Measurements from ENCODE around the gene USP32. TPM values are rescaled to one million over a fixed set of nuclear protein-coding genes. Genes with fewer than 3 reads are reported as not detected.

Gene USP32
- polyA plus RNA-seq, 3 donors: 10.1 to 26.6 (median 16.6) TPM

DNA sequence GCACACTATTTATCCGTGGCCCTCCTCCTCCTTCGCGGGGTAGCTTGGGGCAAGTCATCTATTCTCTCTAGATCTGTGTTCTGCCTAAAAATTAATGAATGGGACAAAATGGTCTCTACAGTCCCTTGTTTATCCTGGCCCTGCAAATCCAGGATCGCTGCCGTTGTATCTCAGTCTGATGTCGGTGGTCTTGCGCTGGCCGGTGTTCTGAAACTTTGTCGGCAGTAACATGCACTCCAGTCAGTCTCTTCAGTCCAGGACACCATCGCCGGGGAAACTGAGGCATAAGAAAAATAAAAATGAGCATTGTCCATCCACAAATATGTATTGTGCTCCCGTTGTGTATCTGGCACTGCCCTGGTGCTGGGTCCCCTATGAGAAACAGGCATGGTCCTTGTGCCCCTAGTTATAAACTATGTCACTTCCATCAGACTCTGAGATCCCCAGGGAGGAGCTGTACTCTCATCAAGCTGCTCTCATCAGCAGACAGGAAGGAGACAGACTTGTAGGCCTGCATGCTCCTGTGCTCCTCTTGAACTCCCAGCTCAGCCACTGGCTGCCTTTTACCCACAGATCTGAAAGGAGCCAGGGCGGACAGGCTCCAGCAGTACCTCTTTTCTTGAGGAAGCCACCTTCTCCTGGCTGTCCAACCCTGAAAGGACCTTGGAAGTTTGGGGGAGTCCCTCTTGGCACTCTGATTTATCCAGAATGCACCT is 255.8 kb downstream of the USP32 start:
- Histone ChIP-seq H3K9ac (ENCODE audit: insufficient read depth, low read length, poor library complexity, severe bottlenecking) (no peak overlapping the region), H3K27me3 (ENCODE audit: control insufficient read depth in 2 of 2, insufficient read depth in 2 of 2, low read length in 2 of 2) (peaks cover 36 to 54% of the 10 kb centered on the region in 2 donors), H3K79me2 (ENCODE audit: insufficient read depth, low read length) (no peaks in the 10 kb centered on the region), H3K4me1 (ENCODE audit: control insufficient read depth in 1 of 2, insufficient read depth in 2 of 2, low read length in 2 of 2) (peaks cover 23 to 31% of the 10 kb centered on the region in 2 donors), H3K9me3 (replicated peaks in 1 of 2; ENCODE audit: control insufficient read depth in 1 of 2, insufficient read depth in 1 of 2, low read length in 2 of 2) (peaks cover 0 to 6% of the 10 kb centered on the region in 2 donors), H2AFZ (ENCODE audit: insufficient read depth, low read depth, low read length, poor library complexity, severe bottlenecking) (peak overlapping the region; percentile 82), H3K4me3 (replicated peaks in 1 of 3; ENCODE audit: low read depth in 2 of 3, low read length in 3 of 3) (peak overlapping the region in 1 of 3 experiments; percentile 79), H4K20me1 (ENCODE audit: insufficient read depth, low read length) (no peaks in the 10 kb centered on the region), H3K4me2 (replicated peaks; ENCODE audit: extremely low read depth, low read length, poor library complexity, severe bottlenecking) (peak overlapping the region; percentile 88), H3K36me3 (replicated peaks in 1 of 2; ENCODE audit: control insufficient read depth in 1 of 2, insufficient read depth in 2 of 2, low read length in 2 of 2) (no peaks in the 10 kb centered on the region), H3K27ac (ENCODE audit: low read depth in 1 of 2, low read length in 2 of 2) (no peak overlapping the region)
- Mint-ChIP-seq H3K27me3 (ENCODE audit: low read depth in 3 of 3) (peaks cover 58 to 67% (median 63%) of the 10 kb centered on the region in 3 donors), H3K27ac (peak overlapping the region in 1 of 7 donors; percentile 78), H3K9me3 (peaks cover 2 to 20% (median 10%) of the 10 kb centered on the region in 7 donors), H3K4me1 (peaks cover 35% of the 10 kb centered on the region), H3K4me3 (peak overlapping the region; percentile 87 to 99), H3K36me3 (peaks cover 5 to 8% of the 10 kb centered on the region in 2 donors)
- TF ChIP-seq, protein P1, sequence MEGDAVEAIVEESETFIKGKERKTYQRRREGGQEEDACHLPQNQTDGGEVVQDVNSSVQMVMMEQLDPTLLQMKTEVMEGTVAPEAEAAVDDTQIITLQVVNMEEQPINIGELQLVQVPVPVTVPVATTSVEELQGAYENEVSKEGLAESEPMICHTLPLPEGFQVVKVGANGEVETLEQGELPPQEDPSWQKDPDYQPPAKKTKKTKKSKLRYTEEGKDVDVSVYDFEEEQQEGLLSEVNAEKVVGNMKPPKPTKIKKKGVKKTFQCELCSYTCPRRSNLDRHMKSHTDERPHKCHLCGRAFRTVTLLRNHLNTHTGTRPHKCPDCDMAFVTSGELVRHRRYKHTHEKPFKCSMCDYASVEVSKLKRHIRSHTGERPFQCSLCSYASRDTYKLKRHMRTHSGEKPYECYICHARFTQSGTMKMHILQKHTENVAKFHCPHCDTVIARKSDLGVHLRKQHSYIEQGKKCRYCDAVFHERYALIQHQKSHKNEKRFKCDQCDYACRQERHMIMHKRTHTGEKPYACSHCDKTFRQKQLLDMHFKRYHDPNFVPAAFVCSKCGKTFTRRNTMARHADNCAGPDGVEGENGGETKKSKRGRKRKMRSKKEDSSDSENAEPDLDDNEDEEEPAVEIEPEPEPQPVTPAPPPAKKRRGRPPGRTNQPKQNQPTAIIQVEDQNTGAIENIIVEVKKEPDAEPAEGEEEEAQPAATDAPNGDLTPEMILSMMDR (IDR thresholded peaks at IDR 0.05): no peak
- intact Hi-C loops (cut with micrococcal nuclease): no loop called here
- no peak for DNase-seq
- 86% methylated on average over 11 of the region's 13 CpGs for WGBS (ENCODE audit: insufficient coverage)

DNA sequence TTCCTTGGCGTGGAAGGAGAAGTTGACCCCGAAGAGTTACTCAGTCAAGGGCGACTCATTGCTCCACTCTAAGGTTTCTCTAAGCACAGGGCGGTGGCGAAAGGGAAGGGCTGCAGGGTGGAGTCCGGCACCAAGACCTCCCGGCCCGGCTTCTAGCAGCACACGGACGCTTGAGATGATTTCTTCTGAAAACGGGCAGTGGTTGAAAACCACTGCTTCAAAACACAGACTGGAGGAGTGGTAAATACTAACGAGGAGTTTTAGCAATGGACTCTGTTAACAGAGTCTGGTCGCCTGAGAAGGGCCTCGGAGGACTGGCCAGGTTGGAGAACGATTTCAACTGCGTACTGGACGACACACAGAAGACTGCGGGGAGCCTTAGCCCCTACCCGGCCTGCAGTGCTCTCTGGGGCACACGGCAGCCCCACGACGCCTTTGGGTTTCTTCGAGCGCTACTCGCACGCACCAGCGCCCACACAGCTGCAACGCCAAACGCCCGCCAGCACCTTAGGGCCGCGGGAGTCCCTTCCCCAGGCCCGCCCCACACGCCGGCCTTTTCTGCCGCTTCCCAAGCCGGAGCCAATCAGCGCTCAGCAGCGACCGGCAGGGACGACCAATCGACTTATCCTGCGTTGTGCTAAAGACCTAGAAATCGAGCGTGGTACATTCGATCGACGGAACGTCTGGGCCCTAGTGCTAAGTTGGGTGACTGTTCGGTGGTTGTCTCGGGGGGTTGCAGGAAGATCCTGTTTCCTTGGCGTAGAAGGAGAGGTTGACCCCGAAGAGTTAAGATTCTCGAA is 256.6 kb downstream of the USP32 start:
- H3K36me3 Mint-ChIP-seq: peaks cover 5 to 8% of the 10 kb centered on the region in 2 donors
- peak; percentile 58 to 68 (median 68) for DNase-seq
- H3K4me3 ChIP-seq (replicated peaks in 1 of 3; ENCODE audit: low read depth in 2 of 3, low read length in 3 of 3): peak overlapping the region; percentile 49 to 79 (median 56)
- H3K27me3 ChIP-seq (ENCODE audit: control insufficient read depth in 2 of 2, insufficient read depth in 2 of 2, low read length in 2 of 2): peaks cover 29 to 46% of the 10 kb centered on the region in 2 donors
- peaks cover 2 to 17% (median 9%) of the 10 kb centered on the region in 7 donors for H3K9me3 Mint-ChIP-seq
- H3K9me3 ChIP-seq (replicated peaks in 1 of 2; ENCODE audit: control insufficient read depth in 1 of 2, insufficient read depth in 1 of 2, low read length in 2 of 2): no peaks in the 10 kb centered on the region
- H3K79me2 ChIP-seq (ENCODE audit: insufficient read depth, low read length): no peaks in the 10 kb centered on the region
- H3K4me3 Mint-ChIP-seq: peak overlapping the region; percentile 87 to 99
- H3K4me2 ChIP-seq (replicated peaks; ENCODE audit: extremely low read depth, low read length, poor library complexity, severe bottlenecking): peak overlapping the region; percentile 88
- H2AFZ ChIP-seq (ENCODE audit: insufficient read depth, low read depth, low read length, poor library complexity, severe bottlenecking): peak overlapping the region; percentile 82
- peaks cover 51 to 60% (median 56%) of the 10 kb centered on the region in 3 donors for H3K27me3 Mint-ChIP-seq (ENCODE audit: low read depth in 3 of 3)
- peak overlapping the region in 6 of 7 donors; percentile 9 to 70 (median 63) for H3K27ac Mint-ChIP-seq
- no peaks in the 10 kb centered on the region for H4K20me1 ChIP-seq (ENCODE audit: insufficient read depth, low read length)
- TF ChIP-seq, protein P1 (IDR thresholded peaks at IDR 0.05): no peak
- peaks cover 29% of the 10 kb centered on the region for H3K4me1 Mint-ChIP-seq
- intact Hi-C loops (cut with micrococcal nuclease): no loop called here
- H3K4me1 ChIP-seq (ENCODE audit: control insufficient read depth in 1 of 2, insufficient read depth in 2 of 2, low read length in 2 of 2): peaks cover 21 to 28% of the 10 kb centered on the region in 2 donors
- H3K36me3 ChIP-seq (replicated peaks in 1 of 2; ENCODE audit: control insufficient read depth in 1 of 2, insufficient read depth in 2 of 2, low read length in 2 of 2): no peaks in the 10 kb centered on the region
- H3K9ac ChIP-seq (ENCODE audit: insufficient read depth, low read length, poor library complexity, severe bottlenecking): peak overlapping the region; percentile 56
- WGBS (ENCODE audit: insufficient coverage): 0% methylated on average over 46 of the region's 54 CpGs
- H3K27ac ChIP-seq (ENCODE audit: low read depth in 1 of 2, low read length in 2 of 2): peak overlapping the region in 1 of 2 donors; percentile 27

Data from CD14-positive monocyte (primary cell).